Spleen (tissue), 11 donors: ENCODE data around the gene DCST2. TPM values are rescaled to one million over a fixed set of nuclear protein-coding genes. Genes with fewer than 3 reads are reported as not detected.
A peak's percentile ranks its signal among the peaks of the same experiment; 100 is the strongest.

ENCODE experiments used
- DNase-seq: peaks from one replicate; pipeline ENCODE4 v3.0.0-alpha.2; 2020
- H3K27ac ChIP-seq, 8 donors: fragments of 200-600 bp; sonication (generic) in 7 of 8; 1 replicate in 4 of 8; 2 replicates in 4 of 8; pipeline versions ENCODE4 v1.5.0 to v1.8.0; 2016 to 2021; ENCODE audit warnings: inconsistent platforms in 4 of 8, mild to moderate bottlenecking in 4 of 8, moderate library complexity in 1 of 8
- H3K27me3 ChIP-seq, 7 donors: fragments of 200-600 bp; sonication (generic) in 6 of 7; replicated peaks in 1 of 7; 1 replicate in 4 of 7; 2 replicates in 3 of 7; pipeline versions ENCODE4 v1.5.0 to v1.8.0; 2016 to 2021; ENCODE audit warnings: inconsistent platforms in 3 of 7, mild to moderate bottlenecking in 1 of 7
- H3K36me3 ChIP-seq, 6 donors: fragments of 200-600 bp; sonication (generic) in 5 of 6; 1 replicate in 4 of 6; 2 replicates in 2 of 6; pipeline versions ENCODE4 v1.5.0 to v1.8.0; 2016 to 2021; ENCODE audit warnings: inconsistent platforms in 2 of 6
- H3K4me1 ChIP-seq, 6 donors: fragments of 200-600 bp; sonication (generic) in 5 of 6; 1 replicate in 3 of 6; 2 replicates in 3 of 6; pipeline versions ENCODE4 v1.5.0 to v1.8.0; 2016 to 2021; ENCODE audit warnings: inconsistent platforms in 3 of 6
- H3K4me3 ChIP-seq, 8 donors: fragments of 200-600 bp; sonication (generic) in 7 of 8; 1 replicate in 4 of 8; 2 replicates in 4 of 8; pipeline versions ENCODE4 v1.5.0 to v1.8.0; 2016 to 2021; ENCODE audit warnings: inconsistent platforms in 4 of 8, mild to moderate bottlenecking in 4 of 8, moderate library complexity in 2 of 8
- H3K9me3 ChIP-seq, 8 donors: fragments of 200-600 bp; sonication (generic) in 7 of 8; 1 replicate in 4 of 8; 2 replicates in 4 of 8; pipeline versions ENCODE4 v1.5.0 to v1.8.0; 2016 to 2021; ENCODE audit warnings: inconsistent platforms in 4 of 8
- POLR2A ChIP-seq, 3 donors: fragments of 450-650 bp; IDR thresholded peaks; one replicate each; pipeline ENCODE4 v1.5.1; 2017; ENCODE audit warnings: antibody characterized with exemption in 3 of 3, mild to moderate bottlenecking in 1 of 3
- POLR2AphosphoS5 ChIP-seq, 3 donors: sonication (generic); formaldehyde crosslinking; IDR thresholded peaks; one replicate each; pipeline ENCODE4 v1.5.1; 2017; ENCODE audit warnings: antibody characterized with exemption in 3 of 3
- WGBS, 5 donors: extraction: QIAGEN DNeasy Blood & Tissue Kit in 3 of 5; methylation state at CpG; one replicate each; pipeline versions ENCODE4 v1.1.5 to v1.1.7; 2013 to 2018; 5-methylcytosine and 5-hydroxymethylcytosine counted together
- intact Hi-C: fragments of 100-400 bp; cut with DNase I; formaldehyde crosslinking; loops from one replicate; pipeline ENCODE4 v1.15.0; 2023; ENCODE audit warnings: low total_unique reads
- polyA plus RNA-seq, 3 donors: library from polyadenylated mRNA; stranded (reverse); fragments of 200-250 nt; gene quantifications; one replicate each; pipeline ENCODE4 v1.2.1, GENCODE V29; 2013
- total RNA-seq, 7 donors: library from RNA; depleted of rRNA in 3 of 7; stranded (reverse); fragments of >200 nt in 3 of 7; fragmentation: NEBNext Ultra II Directional in 4 of 7; extraction: Animal tissue kit (Norgen Biotek cat#: 25700) in 4 of 7; gene quantifications; one replicate each; pipeline versions ENCODE4 v1.1.0 to v1.2.1, GENCODE V29; 2016 to 2021
- TF ChIP-seq, protein P1 (sequence below), 11 experiments: fragments of 200-600 bp in 7 of 11; fragments of 450-650 bp in 4 of 11; sonication (generic) in 4 of 11; IDR thresholded peaks in 8 of 11; conservative IDR thresholded peaks in 3 of 11; 1 replicate in 7 of 11; 2 replicates in 4 of 11; pipeline versions ENCODE4 v1.4.0 to v1.8.0; 2016 to 2021; ENCODE audit warnings: antibody characterized with exemption in 11 of 11, inconsistent platforms in 4 of 11, mild to moderate bottlenecking in 1 of 11
- donor health status: healthy with polysubstance abuse.
- donor health status: DM: no; HTN: no; CAD: no; lungs with moderate emphysema.
- donor health status: DM: no; HTN: no; CAD: no.
- donor health status: Bipolar disorder and iron deficiency.
- donor health status: healthy.
- donor health status: DM: no; HTN: no; CAD: no.
- donor health status: DM: yes; HTN: yes; CAD: no.

DCST2 gene
- total and polyA plus RNA-seq, 10 donors: 0.54 to 4.1 (median 1.0) TPM; not detected in 1

DNA sequence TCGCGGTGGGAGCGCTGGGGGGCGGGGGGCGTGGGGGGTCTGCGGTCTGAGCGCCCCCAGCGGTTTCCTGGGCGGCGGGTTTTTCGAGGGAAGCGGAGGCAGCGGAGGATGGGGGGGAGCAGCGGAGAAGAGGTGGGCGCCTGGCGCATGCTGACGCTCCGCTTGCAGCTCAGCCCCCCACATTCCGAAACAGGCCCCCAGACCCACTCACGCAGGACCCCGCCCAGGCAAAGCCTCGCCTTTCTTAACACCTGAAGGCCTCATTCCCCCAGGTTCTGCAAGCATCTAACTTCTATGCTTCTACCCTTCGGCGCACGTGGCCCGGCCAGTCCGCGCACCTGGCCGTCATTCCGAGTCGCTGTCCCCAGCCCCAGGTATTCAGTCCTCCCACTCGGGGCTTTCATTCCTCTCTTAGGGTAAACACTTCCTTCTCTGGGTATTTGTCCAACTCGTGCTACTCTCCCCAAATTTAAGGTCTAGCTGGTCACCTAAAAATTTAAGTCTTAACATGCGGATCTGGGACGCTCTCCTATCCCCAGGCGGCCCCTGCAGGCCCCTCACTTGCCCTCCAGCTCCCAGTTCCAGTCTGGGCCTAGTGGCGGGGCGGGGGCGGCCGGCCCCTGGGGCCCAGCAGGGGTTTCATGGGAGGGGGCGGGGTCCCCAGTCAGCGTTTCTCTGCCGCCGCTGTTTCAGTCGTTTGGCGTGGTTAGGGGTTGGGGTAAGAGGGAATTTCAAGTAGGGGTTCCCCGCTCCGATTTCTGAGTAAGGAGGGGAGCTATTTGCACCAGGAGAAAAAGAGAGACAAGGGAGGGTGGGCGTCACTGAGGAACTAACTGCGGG, 33.8 kb downstream of the DCST2 start:
- Histone ChIP-seq H3K27ac (peak overlapping the region; percentile 63 to 99 (median 95)), H3K9me3 (no peaks in the 10 kb centered on the region), H3K27me3 (no peaks in the 10 kb centered on the region), H3K4me3 (peak overlapping the region; percentile 30 to 90 (median 78)), H3K4me1 (peaks cover 23 to 85% (median 43%) of the 10 kb centered on the region in 6 donors), H3K36me3 (no peaks in the 10 kb centered on the region)
- DNase-seq: peak; percentile 85
- WGBS, 5 donors: 1% methylated on average over 38 to 50 of the region's 50 CpGs
- no peak for TF ChIP-seq POLR2A (IDR thresholded peaks at IDR 0.05)
- no peak for TF ChIP-seq POLR2AphosphoS5 (IDR thresholded peaks at IDR 0.05)
- TF ChIP-seq, protein P1, sequence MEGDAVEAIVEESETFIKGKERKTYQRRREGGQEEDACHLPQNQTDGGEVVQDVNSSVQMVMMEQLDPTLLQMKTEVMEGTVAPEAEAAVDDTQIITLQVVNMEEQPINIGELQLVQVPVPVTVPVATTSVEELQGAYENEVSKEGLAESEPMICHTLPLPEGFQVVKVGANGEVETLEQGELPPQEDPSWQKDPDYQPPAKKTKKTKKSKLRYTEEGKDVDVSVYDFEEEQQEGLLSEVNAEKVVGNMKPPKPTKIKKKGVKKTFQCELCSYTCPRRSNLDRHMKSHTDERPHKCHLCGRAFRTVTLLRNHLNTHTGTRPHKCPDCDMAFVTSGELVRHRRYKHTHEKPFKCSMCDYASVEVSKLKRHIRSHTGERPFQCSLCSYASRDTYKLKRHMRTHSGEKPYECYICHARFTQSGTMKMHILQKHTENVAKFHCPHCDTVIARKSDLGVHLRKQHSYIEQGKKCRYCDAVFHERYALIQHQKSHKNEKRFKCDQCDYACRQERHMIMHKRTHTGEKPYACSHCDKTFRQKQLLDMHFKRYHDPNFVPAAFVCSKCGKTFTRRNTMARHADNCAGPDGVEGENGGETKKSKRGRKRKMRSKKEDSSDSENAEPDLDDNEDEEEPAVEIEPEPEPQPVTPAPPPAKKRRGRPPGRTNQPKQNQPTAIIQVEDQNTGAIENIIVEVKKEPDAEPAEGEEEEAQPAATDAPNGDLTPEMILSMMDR (IDR thresholded peaks at IDR 0.05 in 8 of 11, conservative IDR thresholded peaks at IDR 0.05 in 3 of 11): no peak
- intact Hi-C loops: loop anchor here (5.0 to 10.0 kb wide), 2 partner anchors 37 to 65 kb away; partner anchors contain the start of genes EFNA4 and PYGO2

DNA sequence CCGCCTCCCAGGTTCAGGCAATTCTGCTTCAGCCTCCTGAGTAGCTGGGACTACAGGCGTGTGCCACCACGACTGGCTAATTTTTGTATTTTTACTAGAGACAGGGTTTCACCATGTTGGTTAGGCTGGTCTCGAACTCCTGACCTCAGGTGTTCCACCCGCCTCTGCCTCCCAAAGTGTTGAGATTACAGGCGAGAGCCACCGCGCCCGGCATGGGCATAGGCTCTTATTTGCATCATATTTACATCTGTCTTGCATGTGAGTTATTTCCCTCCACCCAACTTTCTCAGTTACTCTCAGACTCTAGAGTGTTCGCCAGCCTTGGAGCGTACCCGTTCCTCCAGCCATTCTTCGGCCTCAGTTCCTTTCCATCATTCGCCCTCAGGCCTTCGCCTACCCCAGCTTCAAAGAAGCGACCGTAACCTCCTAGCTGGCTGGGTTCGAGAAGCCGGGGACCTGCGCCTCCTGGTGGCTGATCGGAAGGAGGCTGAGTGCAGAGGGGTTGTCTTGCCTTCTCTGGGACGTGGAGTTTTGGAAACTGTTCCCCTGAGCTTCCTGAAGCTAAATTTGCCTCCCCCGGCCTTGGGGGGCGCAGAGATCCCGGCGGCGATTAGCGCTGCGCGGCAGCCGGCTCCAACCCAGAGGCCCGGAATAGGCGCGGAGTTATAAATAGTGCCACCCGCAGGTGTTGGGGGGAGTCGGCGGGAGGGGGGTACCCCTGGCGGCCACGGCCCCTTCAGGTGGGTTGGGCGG, 34.6 kb downstream of the DCST2 start:
- H3K36me3 ChIP-seq: no peaks in the 10 kb centered on the region
- peak overlapping the region in 7 of 8 donors; percentile 89 to 99 (median 95) for H3K27ac ChIP-seq
- no peaks in the 10 kb centered on the region for H3K9me3 ChIP-seq
- intact Hi-C loops: no loop called here
- peak overlapping the region; percentile 30 to 90 (median 78) for H3K4me3 ChIP-seq
- H3K4me1 ChIP-seq: peaks cover 17 to 79% (median 35%) of the 10 kb centered on the region in 6 donors
- TF ChIP-seq POLR2AphosphoS5 (IDR thresholded peaks at IDR 0.05) (peak; percentile 51 to 75 (median 74)), POLR2A (IDR thresholded peaks at IDR 0.05) (no peak)
- TF ChIP-seq, protein P1 (IDR thresholded peaks at IDR 0.05 in 8 of 11, conservative IDR thresholded peaks at IDR 0.05 in 3 of 11): peak; percentile 44 to 89 (median 84)
- no peaks in the 10 kb centered on the region for H3K27me3 ChIP-seq
- peak; percentile 90 for DNase-seq
- 11 to 12% (median 11%) methylated on average over 36 to 40 of the region's 40 CpGs for WGBS, 5 donors

DNA sequence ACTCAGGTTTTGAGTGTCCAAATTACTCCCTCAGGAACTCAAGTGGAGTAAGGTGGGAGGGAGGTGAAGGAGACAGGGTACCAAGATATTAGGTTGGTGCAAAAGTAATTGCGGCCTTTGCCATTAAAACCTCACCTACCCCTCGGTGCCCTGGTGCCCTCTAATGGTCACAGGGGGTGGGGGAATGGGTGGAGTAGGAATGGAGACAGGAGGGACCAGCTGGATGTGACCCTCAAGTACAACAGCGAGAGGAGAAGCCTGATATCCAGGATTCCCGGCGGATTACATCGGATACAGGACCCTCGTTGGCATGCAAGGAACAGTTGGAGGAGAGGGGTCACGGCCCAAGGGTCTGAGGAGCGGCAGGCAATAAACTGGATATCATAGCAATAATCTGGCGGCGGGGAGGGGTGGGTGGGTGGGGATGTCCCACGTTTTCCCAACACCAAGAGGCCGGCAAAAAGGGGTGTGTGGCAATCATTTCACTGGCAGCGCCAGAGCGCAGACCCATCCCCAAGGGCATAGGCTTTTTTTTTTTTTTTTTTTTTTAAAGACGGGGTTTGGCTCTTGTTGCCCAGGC, 35.3 kb downstream of the DCST2 start:
- no peak overlapping the region for H3K4me3 ChIP-seq
- TF ChIP-seq POLR2AphosphoS5 (IDR thresholded peaks at IDR 0.05) (no peak), POLR2A (IDR thresholded peaks at IDR 0.05) (no peak)
- TF ChIP-seq, protein P1 (IDR thresholded peaks at IDR 0.05 in 8 of 11, conservative IDR thresholded peaks at IDR 0.05 in 3 of 11): no peak
- no peaks in the 10 kb centered on the region for H3K9me3 ChIP-seq
- DNase-seq: peak; percentile 71
- intact Hi-C loops: no loop called here
- H3K4me1 ChIP-seq: peaks cover 16 to 72% (median 31%) of the 10 kb centered on the region in 6 donors
- WGBS, 5 donors: 73 to 86% (median 77%) methylated on average over 16 of the region's 16 CpGs
- H3K36me3 ChIP-seq: peaks cover 0 to 3% (median 0%) of the 10 kb centered on the region in 6 donors
- H3K27me3 ChIP-seq: no peaks in the 10 kb centered on the region
- no peak overlapping the region for H3K27ac ChIP-seq
